NCI-H2107 (cell line): Measurements from ENCODE around the gene RFPL4AL1.
"Not testable (repeated sequence)": the region's sequence is repeated elsewhere in the genome, so short reads cannot be mapped to it uniquely, and the experiment has no call there.

Experiments
- DNase-seq: peaks from one replicate; lab custom pipeline; 2025; lab: John Stamatoyannopoulos, UW

Gene RFPL4AL1

GRCh38 chr19:55768818-55769217 is at the start of gene RFPL4AL1:
RFPL4AL1 (plus strand) TSS chr19:55769118; CDS start chr19:55771805, 2,687 bp downstream.
- not testable (repeated sequence) for DNase-seq

- DNase-seq, result no peak
These were observed 48.6 kb upstream of the RFPL4AL1 start for GRCh38 chr19:55720214-55720746.

GRCh38 chr19:55720801-55721200 is 48.1 kb upstream of the RFPL4AL1 start:
- no peak for DNase-seq

- DNase-seq, result no peak
These were observed 45.4 kb upstream of the RFPL4AL1 start for GRCh38 chr19:55723491-55723890.

- not testable (repeated sequence) for DNase-seq
These were observed 38.5 kb upstream of the RFPL4AL1 start for GRCh38 chr19:55730378-55730777.

- no peak for DNase-seq
These were observed 30.6 kb upstream of the RFPL4AL1 start, which contains the start of gene NLRP9 for GRCh38 chr19:55738302-55738701. NLRP9 (minus strand) TSS chr19:55738402; CDS start chr19:55738374, 28 bp downstream.

GRCh38 chr19:55750715-55751114 is 18.2 kb upstream of the RFPL4AL1 start:
- DNase-seq, result no peak

GRCh38 chr19:55753401-55753800 is 15.5 kb upstream of the RFPL4AL1 start:
- no peak for DNase-seq

GRCh38 chr19:55756808-55757207 is 12.1 kb upstream of the RFPL4AL1 start:
- DNase-seq, result not testable (repeated sequence)

- not testable (repeated sequence) for DNase-seq
These were observed 10.1 kb upstream of the RFPL4AL1 start, which contains the start of gene RFPL4A for GRCh38 chr19:55758797-55759196. RFPL4A (plus strand) TSS chr19:55759097; CDS start chr19:55761801, 2,704 bp downstream.

- no peak for DNase-seq
These were observed 2.5 kb upstream of the RFPL4AL1 start for GRCh38 chr19:55766466-55766865.

GRCh38 chr19:55769632-55770031 is 714 bp downstream of the RFPL4AL1 start:
- DNase-seq, result not testable (repeated sequence)

- no peak for DNase-seq
These were observed 8.6 kb downstream of the RFPL4AL1 start for GRCh38 chr19:55777528-55777927.

- no peak for DNase-seq
These were observed 9.4 kb downstream of the RFPL4AL1 start for GRCh38 chr19:55778331-55778730.

GRCh38 chr19:55781112-55781511 is 12.2 kb downstream of the RFPL4AL1 start:
- DNase-seq, result no peak

GRCh38 chr19:55795021-55795420 is 26.1 kb downstream of the RFPL4AL1 start:
- no peak for DNase-seq

- no peak for DNase-seq
These were observed 32.5 kb downstream of the RFPL4AL1 start for GRCh38 chr19:55801416-55801815.

GRCh38 chr19:55802281-55802680 is 33.4 kb downstream of the RFPL4AL1 start:
- no peak for DNase-seq

GRCh38 chr19:55809381-55810058 is 40.6 kb downstream of the RFPL4AL1 start:
- DNase-seq, result peak; percentile 19

- no peak for DNase-seq
These were observed 42.4 kb downstream of the RFPL4AL1 start for GRCh38 chr19:55811340-55811739.

- no peak for DNase-seq
These were observed 43.5 kb downstream of the RFPL4AL1 start for GRCh38 chr19:55812449-55812848.

- DNase-seq, result no peak
These were observed 45.0 kb downstream of the RFPL4AL1 start for GRCh38 chr19:55813906-55814305.

- no peak for DNase-seq
These were observed 51.1 kb downstream of the RFPL4AL1 start for GRCh38 chr19:55820037-55820436.
